Effector memory CD8-positive, alpha-beta T cell (primary cell): Measurements from ENCODE around the gene PACSIN2.

Experiments
- ATAC-seq: fragments of 150-1000 bp; cut with Tn5 transposase; replicated peaks from 2 replicates; pipeline ENCODE4 v1.10.0; 2021; ENCODE audit warnings: mild to moderate bottlenecking, moderate library complexity
- DNase-seq, 3 experiments: peaks; one replicate each; pipeline ENCODE4 v3.0.0; 2021
- H3K27ac Mint-ChIP-seq, 2 donors: one replicate each; pipeline ENCODE4 v1.8.0; 2022; ENCODE audit warnings: mild to moderate bottlenecking in 2 of 2, mixed read lengths in 2 of 2, moderate library complexity in 2 of 2
- H3K27me3 Mint-ChIP-seq, 2 donors: one replicate each; pipeline ENCODE4 v1.8.0; 2022; ENCODE audit warnings: mixed read lengths in 2 of 2
- H3K36me3 Mint-ChIP-seq: one replicate; pipeline ENCODE4 v1.8.0; 2022; ENCODE audit warnings: mild to moderate bottlenecking, moderate library complexity, mixed read lengths; ENCODE audit not compliant: insufficient read depth
- H3K4me1 Mint-ChIP-seq, 2 donors: one replicate each; pipeline ENCODE4 v1.8.0; 2022; ENCODE audit warnings: low read depth in 2 of 2, mixed read lengths in 2 of 2
- H3K4me3 Mint-ChIP-seq, 2 donors: one replicate each; pipeline ENCODE4 v1.8.0; 2022; ENCODE audit warnings: mild to moderate bottlenecking in 2 of 2, mixed read lengths in 2 of 2, moderate library complexity in 2 of 2
- H3K9me3 Mint-ChIP-seq, 2 donors: one replicate each; pipeline ENCODE4 v1.8.0; 2022; ENCODE audit warnings: mixed read lengths in 2 of 2

PACSIN2 gene

GRCh38 chr22:42830161-42830560 lies 184.8 kb downstream of the PACSIN2 start:
- DNase-seq (no peak), ATAC-seq (no peak)
- H3K4me1 Mint-ChIP-seq, result peaks cover 11 to 17% of the 10 kb centered on the region in 2 donors
- peak overlapping the region in 1 of 2 donors; percentile 3 for H3K4me3 Mint-ChIP-seq
- no peaks in the 10 kb centered on the region for H3K9me3 Mint-ChIP-seq
- no peak overlapping the region for H3K27ac Mint-ChIP-seq
- no peaks in the 10 kb centered on the region for H3K27me3 Mint-ChIP-seq
- peaks cover 62% of the 10 kb centered on the region for H3K36me3 Mint-ChIP-seq

GRCh38 chr22:42829302-42829701 lies 185.6 kb downstream of the PACSIN2 start:
- Mint-ChIP-seq H3K27me3 (no peaks in the 10 kb centered on the region), H3K4me1 (peaks cover 11 to 17% of the 10 kb centered on the region in 2 donors), H3K27ac (no peak overlapping the region), H3K4me3 (peak overlapping the region; percentile 57 to 59), H3K36me3 (peaks cover 70% of the 10 kb centered on the region), H3K9me3 (no peaks in the 10 kb centered on the region)
- ATAC-seq (no peak), DNase-seq (no peak)

- H3K9me3 Mint-ChIP-seq, result peaks cover 0 to 2% of the 10 kb centered on the region in 2 donors
- peaks cover 13 to 17% of the 10 kb centered on the region in 2 donors for H3K4me1 Mint-ChIP-seq
- ATAC-seq (no peak), DNase-seq (no peak)
- no peak overlapping the region for H3K4me3 Mint-ChIP-seq
- peaks cover 66% of the 10 kb centered on the region for H3K36me3 Mint-ChIP-seq
- peak overlapping the region in 1 of 2 donors; percentile 65 for H3K27ac Mint-ChIP-seq
- H3K27me3 Mint-ChIP-seq, result no peaks in the 10 kb centered on the region
These were observed 189.2 kb downstream of the PACSIN2 start for GRCh38 chr22:42825796-42826195.

GRCh38 chr22:42821386-42821785 lies 193.6 kb downstream of the PACSIN2 start:
- Mint-ChIP-seq H3K27ac (no peak overlapping the region), H3K4me3 (no peak overlapping the region), H3K9me3 (peaks cover 0 to 2% of the 10 kb centered on the region in 2 donors), H3K4me1 (peaks cover 0 to 2% of the 10 kb centered on the region in 2 donors), H3K36me3 (peaks cover 58% of the 10 kb centered on the region), H3K27me3 (no peaks in the 10 kb centered on the region)
- ATAC-seq (no peak), DNase-seq (no peak)

- H3K27me3 Mint-ChIP-seq, result no peaks in the 10 kb centered on the region
- ATAC-seq, result no peak
- DNase-seq, result no peak
- no peak overlapping the region for H3K4me3 Mint-ChIP-seq
- peaks cover 0 to 2% of the 10 kb centered on the region in 2 donors for H3K9me3 Mint-ChIP-seq
- peaks cover 57% of the 10 kb centered on the region for H3K36me3 Mint-ChIP-seq
- H3K27ac Mint-ChIP-seq, result peak overlapping the region; percentile 41 to 49
- peaks cover 0 to 2% of the 10 kb centered on the region in 2 donors for H3K4me1 Mint-ChIP-seq
These were observed 194.7 kb downstream of the PACSIN2 start for GRCh38 chr22:42820045-42820763.
